Neural progenitor cell (in vitro differentiated cells): ENCODE results near the gene ANKHD1. TPM values are rescaled to one million over a fixed set of nuclear protein-coding genes. Genes with fewer than 3 reads are reported as not detected.

ENCODE experiments used
- DNase-seq: peaks from one replicate; pipeline ENCODE4 v3.0.0-alpha.2; 2016; ENCODE audit warnings: low spot score
- H2AFZ ChIP-seq: fragments of 200-600 bp; sonication (generic); replicated peaks from 2 replicates; pipeline ENCODE4 v1.6.1; 2016; ENCODE audit warnings: antibody characterized with exemption
- H3F3A ChIP-seq: fragments of 200-600 bp; sonication (generic); 2 replicates; pipeline ENCODE4 v1.6.1; 2016; ENCODE audit warnings: antibody characterized with exemption, low read depth
- H3K27ac ChIP-seq: fragments of 200-600 bp; sonication (generic); 2 replicates; pipeline ENCODE4 v1.5.1; 2016; ENCODE audit warnings: mild to moderate bottlenecking
- H3K27me3 ChIP-seq: fragments of 200-600 bp; sonication (generic); 2 replicates; pipeline ENCODE4 v1.6.1; 2016; ENCODE audit warnings: mild to moderate bottlenecking, moderate library complexity
- H3K36me3 ChIP-seq: fragments of 200-600 bp; sonication (generic); 2 replicates; pipeline ENCODE4 v1.5.1; 2016
- H3K4me1 ChIP-seq: fragments of 200-600 bp; sonication (generic); 2 replicates; pipeline ENCODE4 v1.6.1; 2016; ENCODE audit warnings: mixed run types
- H3K4me2 ChIP-seq: fragments of 200-600 bp; sonication (generic); 2 replicates; pipeline ENCODE4 v1.6.1; 2016
- H3K4me3 ChIP-seq: fragments of 200-600 bp; sonication (generic); 2 replicates; pipeline ENCODE4 v1.5.1; 2016
- H3K79me2 ChIP-seq: fragments of 200-600 bp; sonication (generic); 2 replicates; pipeline ENCODE4 v1.6.1; 2016; ENCODE audit warnings: low read depth
- H3K9ac ChIP-seq: fragments of 200-600 bp; sonication (generic); 2 replicates; pipeline ENCODE4 v1.6.1; 2016
- H3K9me3 ChIP-seq: fragments of 200-600 bp; sonication (generic); 2 replicates; pipeline ENCODE4 v1.5.1; 2016; ENCODE audit warnings: low read depth
- H4K20me1 ChIP-seq: fragments of 200-600 bp; sonication (generic); 2 replicates; pipeline ENCODE4 v1.6.1; 2016; ENCODE audit warnings: low read depth
- H3K27ac Mint-ChIP-seq: 3 replicates; pipeline ENCODE4 v1.8.0; 2021; ENCODE audit warnings: mixed read lengths
- H3K27me3 Mint-ChIP-seq: 2 replicates; pipeline ENCODE4 v1.8.0; 2022; ENCODE audit warnings: low read depth, mild to moderate bottlenecking, inconsistent platforms, moderate library complexity, mixed read lengths; ENCODE audit not compliant: insufficient read depth
- H3K36me3 Mint-ChIP-seq: 3 replicates; pipeline ENCODE4 v1.8.0; 2021; ENCODE audit warnings: mixed read lengths
- H3K4me1 Mint-ChIP-seq: 3 replicates; pipeline ENCODE4 v1.8.0; 2021; ENCODE audit warnings: mixed read lengths
- H3K4me3 Mint-ChIP-seq: 3 replicates; pipeline ENCODE4 v1.8.0; 2021; ENCODE audit warnings: mild to moderate bottlenecking, moderate library complexity, mixed read lengths
- H3K9me3 Mint-ChIP-seq: 3 replicates; pipeline ENCODE4 v1.8.0; 2020; ENCODE audit warnings: mixed read lengths
- CTCF ChIP-seq: fragments of 200-600 bp; sonication (generic); IDR thresholded peaks from 2 replicates; pipeline ENCODE4 v1.5.1; 2017; ENCODE audit warnings: antibody characterized with exemption, mild to moderate bottlenecking
- EZH2 ChIP-seq: fragments of 200-600 bp; sonication (generic); IDR thresholded peaks from 2 replicates; pipeline ENCODE4 v1.6.1; 2017; ENCODE audit warnings: antibody characterized with exemption, mild to moderate bottlenecking, moderate library complexity
- EZH2phosphoT487 ChIP-seq: fragments of 200-600 bp; sonication (generic); IDR thresholded peaks from 2 replicates; pipeline ENCODE4 v1.6.1; 2017; ENCODE audit warnings: antibody characterized with exemption
- total RNA-seq: library from RNA; depleted of rRNA; stranded (reverse); fragments of >200 nt; gene quantifications from 2 replicates; pipeline ENCODE4 v1.2.3, GENCODE V29; 2015; ENCODE audit warnings: low replicate concordance

The ANKHD1 gene
- total RNA-seq, 1 donor from 2014 or later, result 110 TPM

DNA sequence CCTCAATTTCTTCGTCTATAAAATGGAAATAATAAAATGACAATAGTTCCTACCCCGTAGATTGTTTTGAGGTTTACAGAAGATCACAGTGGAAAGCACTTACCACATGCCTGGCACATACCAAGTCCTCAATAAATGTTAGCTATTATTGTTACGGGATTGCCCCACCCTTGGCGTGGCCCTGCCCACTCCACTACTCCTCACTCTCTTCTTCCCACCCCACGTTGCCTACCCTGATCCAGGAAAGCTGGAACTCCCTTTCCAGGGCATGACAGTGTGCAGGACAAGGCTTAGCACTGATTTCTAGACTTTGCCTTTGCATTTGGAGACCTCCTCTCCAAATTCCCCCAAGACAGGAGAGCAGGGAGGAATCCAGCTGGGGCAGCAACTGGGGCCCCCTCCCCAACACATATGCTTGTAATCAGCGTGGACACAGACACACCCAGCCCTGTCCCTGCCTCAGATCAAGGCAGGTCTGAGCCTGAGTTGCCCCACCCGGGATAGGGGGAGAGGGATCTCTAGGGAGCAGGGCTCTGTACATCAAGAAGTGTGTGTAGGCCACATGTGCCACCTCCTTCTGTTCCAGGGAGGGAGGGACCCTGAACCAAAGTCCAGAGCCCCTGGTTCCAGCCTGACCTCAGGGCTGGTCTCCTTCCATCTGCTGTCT lies 34.9 kb upstream of the ANKHD1 start:
- H3K9me3 Mint-ChIP-seq, result no peaks in the 10 kb centered on the region
- no peak overlapping the region for H2AFZ ChIP-seq
- no peaks in the 10 kb centered on the region for H4K20me1 ChIP-seq
- no peaks in the 10 kb centered on the region for H3K36me3 ChIP-seq
- H3K27me3 Mint-ChIP-seq, result peaks cover 4% of the 10 kb centered on the region
- H3K4me3 Mint-ChIP-seq, result no peak overlapping the region
- no peaks in the 10 kb centered on the region for H3K4me1 ChIP-seq
- H3K4me3 ChIP-seq, result no peak overlapping the region
- H3K79me2 ChIP-seq, result no peaks in the 10 kb centered on the region
- H3K9me3 ChIP-seq, result no peaks in the 10 kb centered on the region
- H3K4me1 Mint-ChIP-seq, result no peaks in the 10 kb centered on the region
- no peak overlapping the region for H3K9ac ChIP-seq
- TF ChIP-seq EZH2, result no peak
- TF ChIP-seq EZH2phosphoT487, result no peak
- no peak for TF ChIP-seq CTCF
- no peaks in the 10 kb centered on the region for H3F3A ChIP-seq
- H3K4me2 ChIP-seq, result no peak overlapping the region
- no peak overlapping the region for H3K27ac ChIP-seq
- H3K27me3 ChIP-seq, result peaks cover 9% of the 10 kb centered on the region
- no peak for DNase-seq
- H3K36me3 Mint-ChIP-seq, result no peaks in the 10 kb centered on the region
- no peak overlapping the region for H3K27ac Mint-ChIP-seq

- Histone ChIP-seq H3K4me3 (no peak overlapping the region), H4K20me1 (no peaks in the 10 kb centered on the region), H3K4me2 (no peak overlapping the region), H3K4me1 (no peaks in the 10 kb centered on the region), H3K79me2 (no peaks in the 10 kb centered on the region), H3K9ac (no peak overlapping the region), H3K27ac (no peak overlapping the region), H3F3A (no peaks in the 10 kb centered on the region), H3K9me3 (no peaks in the 10 kb centered on the region), H3K36me3 (no peaks in the 10 kb centered on the region), H3K27me3 (peaks cover 9% of the 10 kb centered on the region), H2AFZ (no peak overlapping the region)
- Mint-ChIP-seq H3K27ac (no peak overlapping the region), H3K9me3 (no peaks in the 10 kb centered on the region), H3K36me3 (no peaks in the 10 kb centered on the region), H3K4me3 (no peak overlapping the region), H3K27me3 (peaks cover 4% of the 10 kb centered on the region), H3K4me1 (no peaks in the 10 kb centered on the region)
- no peak for DNase-seq
- no peak for TF ChIP-seq EZH2phosphoT487
- no peak for TF ChIP-seq CTCF
- no peak for TF ChIP-seq EZH2
Observed at GRCh38 chr5:140367256-140368013, 34.2 kb upstream of the ANKHD1 start.

- Mint-ChIP-seq H3K9me3 (no peaks in the 10 kb centered on the region), H3K27ac (no peak overlapping the region), H3K27me3 (peaks cover 4% of the 10 kb centered on the region), H3K36me3 (no peaks in the 10 kb centered on the region), H3K4me1 (peaks cover 5% of the 10 kb centered on the region), H3K4me3 (no peak overlapping the region)
- Histone ChIP-seq H3K4me3 (no peak overlapping the region), H3K36me3 (no peaks in the 10 kb centered on the region), H3K9me3 (no peaks in the 10 kb centered on the region), H3K79me2 (no peaks in the 10 kb centered on the region), H4K20me1 (no peaks in the 10 kb centered on the region), H3K4me2 (no peak overlapping the region), H3K9ac (peak overlapping the region; percentile 13), H3K27me3 (no peaks in the 10 kb centered on the region), H3K27ac (no peak overlapping the region), H2AFZ (no peak overlapping the region), H3K4me1 (peaks cover 3% of the 10 kb centered on the region), H3F3A (no peaks in the 10 kb centered on the region)
- DNase-seq, result no peak
- TF ChIP-seq EZH2phosphoT487 (no peak), CTCF (no peak), EZH2 (no peak)
Observed at GRCh38 chr5:140371356-140372151, 30.1 kb upstream of the ANKHD1 start.
